ENCODE results near the gene VCL. TPM values are rescaled to one million over a fixed set of nuclear protein-coding genes. Genes with fewer than 3 reads are reported as not detected.
A peak's percentile ranks its signal among the peaks of the same experiment; 100 is the strongest.

The VCL gene
- total RNA-seq, 2 donors from 2014 or later, result 173 to 216 TPM

GRCh38 chr10:74079028-74079935 is 81.4 kb downstream of the VCL start:
- peaks cover 0 to 30% of the 10 kb centered on the region in 2 donors for H3K4me1 ChIP-seq
- DNase-seq (ENCODE audit: low spot score), result no peak
- no peak overlapping the region for H3K4me3 ChIP-seq
- no peak overlapping the region for H3K27ac ChIP-seq
- no peaks in the 10 kb centered on the region for H3K9me3 ChIP-seq
- H3K27me3 ChIP-seq, result no peaks in the 10 kb centered on the region
- peaks cover 33% of the 10 kb centered on the region for H3K36me3 ChIP-seq
- no peak for TF ChIP-seq CTCF (IDR thresholded peaks at IDR 0.05)

GRCh38 chr10:74079936-74080590 is 82.1 kb downstream of the VCL start:
- H3K4me3 ChIP-seq, result no peak overlapping the region
- DNase-seq (ENCODE audit: low spot score), result no peak
- H3K9me3 ChIP-seq, result no peaks in the 10 kb centered on the region
- H3K36me3 ChIP-seq, result peaks cover 33% of the 10 kb centered on the region
- no peak overlapping the region for H3K27ac ChIP-seq
- H3K27me3 ChIP-seq, result no peaks in the 10 kb centered on the region
- H3K4me1 ChIP-seq, result peaks cover 0 to 30% of the 10 kb centered on the region in 2 donors
- TF ChIP-seq CTCF (IDR thresholded peaks at IDR 0.05), result no peak

- H3K36me3 ChIP-seq, result peaks cover 35% of the 10 kb centered on the region
- no peaks in the 10 kb centered on the region for H3K27me3 ChIP-seq
- no peak overlapping the region for H3K4me3 ChIP-seq
- no peak for DNase-seq (ENCODE audit: low spot score)
- no peak overlapping the region for H3K27ac ChIP-seq
- peak; percentile 62 to 78 for TF ChIP-seq CTCF (IDR thresholded peaks at IDR 0.05)
- H3K9me3 ChIP-seq, result no peaks in the 10 kb centered on the region
- H3K4me1 ChIP-seq, result peaks cover 0 to 30% of the 10 kb centered on the region in 2 donors
Measured at GRCh38 chr10:74081192-74081803, 83.4 kb downstream of the VCL start.

GRCh38 chr10:74081941-74082718 is 84.2 kb downstream of the VCL start:
- Histone ChIP-seq H3K4me3 (no peak overlapping the region), H3K9me3 (no peaks in the 10 kb centered on the region), H3K27ac (no peak overlapping the region), H3K4me1 (peaks cover 0 to 30% of the 10 kb centered on the region in 2 donors), H3K36me3 (peaks cover 35% of the 10 kb centered on the region), H3K27me3 (no peaks in the 10 kb centered on the region)
- TF ChIP-seq CTCF (IDR thresholded peaks at IDR 0.05), result no peak
- no peak for DNase-seq (ENCODE audit: low spot score)

GRCh38 chr10:74083304-74083703 is 85.4 kb downstream of the VCL start:
- Histone ChIP-seq H3K27me3 (no peaks in the 10 kb centered on the region), H3K4me3 (no peak overlapping the region), H3K36me3 (peaks cover 35% of the 10 kb centered on the region), H3K27ac (no peak overlapping the region), H3K9me3 (no peaks in the 10 kb centered on the region), H3K4me1 (peaks cover 0 to 26% of the 10 kb centered on the region in 2 donors)
- no peak for TF ChIP-seq CTCF (IDR thresholded peaks at IDR 0.05)
- no peak for DNase-seq (ENCODE audit: low spot score)

Measured in right atrium auricular region (tissue), 2 donors.